Mesodermal cell (in vitro differentiated cells): ENCODE results near the gene NACA.

Experiments
- H3K27ac ChIP-seq: 2 replicates; pipeline ENCODE4 v1.7.0; 2013; ENCODE audit warnings: mild to moderate bottlenecking, low read depth, low read length, moderate library complexity; ENCODE audit not compliant: severe bottlenecking
- H3K36me3 ChIP-seq: 2 replicates; pipeline ENCODE4 v1.7.1; 2013; ENCODE audit warnings: mild to moderate bottlenecking, low read length, moderate library complexity; ENCODE audit not compliant: control insufficient read depth, insufficient read depth
- H3K4me1 ChIP-seq: one replicate; pipeline ENCODE4 v1.7.1; 2013; ENCODE audit warnings: mild to moderate bottlenecking, low read length; ENCODE audit not compliant: insufficient read depth, control insufficient read depth, poor library complexity, severe bottlenecking
- H3K4me3 ChIP-seq: 2 replicates; pipeline ENCODE4 v1.7.0; 2013; ENCODE audit warnings: low read length, control low read depth, mild to moderate bottlenecking; ENCODE audit not compliant: insufficient read depth, poor library complexity, severe bottlenecking; ENCODE audit errors: extremely low read depth
- H3K9me3 ChIP-seq: 2 replicates; pipeline ENCODE4 v1.7.1; 2013; ENCODE audit warnings: mild to moderate bottlenecking, low read length, moderate library complexity; ENCODE audit not compliant: control insufficient read depth
- WGBS, 2 experiments: methylation state at CpG; one replicate each; pipeline ENCODE4 v1.1.5; 2013; ENCODE audit warnings: missing lambda C conversion rate in 2 of 2; ENCODE audit not compliant: insufficient coverage in 2 of 2; 5-methylcytosine and 5-hydroxymethylcytosine counted together

Gene NACA

DNA sequence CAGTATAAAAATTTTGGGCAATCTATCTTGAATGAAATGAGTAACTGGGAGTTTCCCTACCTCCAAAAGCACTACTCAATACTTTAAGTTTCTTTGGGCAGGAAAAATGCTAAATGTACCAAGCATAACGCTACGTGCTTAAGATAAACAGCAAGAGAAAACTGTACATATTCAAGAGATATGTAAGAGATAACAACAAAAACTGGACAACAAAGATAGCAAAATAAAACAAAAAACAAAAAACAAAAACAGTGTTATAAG is 57.0 kb downstream of the NACA start:
- H3K27ac ChIP-seq = no peak overlapping the region
- WGBS, 2 experiments = no CpG with 5 or more reads among the region's 2 CpGs
- H3K4me1 ChIP-seq = no peaks in the 10 kb centered on the region
- H3K4me3 ChIP-seq = no peak overlapping the region
- H3K9me3 ChIP-seq = no peaks in the 10 kb centered on the region
- peaks cover 94% of the 10 kb centered on the region for H3K36me3 ChIP-seq
